DMS79 treated with DMSO at 0.1 percent for 48 hours (cell line): ENCODE measurements around the gene RIN1.
"Not testable (repeated sequence)": the region's sequence is repeated elsewhere in the genome, so short reads cannot be mapped to it uniquely, and the experiment has no call there.

Source experiments
- DNase-seq: peaks from one replicate; lab custom pipeline; 2025; lab: John Stamatoyannopoulos, UW

Gene RIN1

GRCh38 chr11:66318600-66318970, 17.6 kb downstream of the RIN1 start:
- no peak for DNase-seq

GRCh38 chr11:66317723-66318599, 18.3 kb downstream of the RIN1 start:
- no peak for DNase-seq

GRCh38 chr11:66317322-66317722, 18.9 kb downstream of the RIN1 start:
- no peak for DNase-seq

GRCh38 chr11:66316849-66317251, 19.4 kb downstream of the RIN1 start, which contains the start of gene CD248:
CD248 (minus strand) TSS chr11:66317044; CDS start chr11:66317027, 17 bp downstream.
- DNase-seq: no peak

- no peak for DNase-seq
These were observed 20.1 kb downstream of the RIN1 start for GRCh38 chr11:66315921-66316811.

- no peak for DNase-seq
These were observed 20.7 kb downstream of the RIN1 start for GRCh38 chr11:66315498-66315885.

- DNase-seq: no peak
These were observed 21.4 kb downstream of the RIN1 start for GRCh38 chr11:66314561-66315497.

- DNase-seq: no peak
These were observed 22.1 kb downstream of the RIN1 start for GRCh38 chr11:66314186-66314501.

GRCh38 chr11:66313321-66314185, 22.7 kb downstream of the RIN1 start:
- no peak for DNase-seq

- peak; percentile 86 for DNase-seq
These were observed 23.5 kb downstream of the RIN1 start for GRCh38 chr11:66312549-66313320.

GRCh38 chr11:66311965-66312548, 24.2 kb downstream of the RIN1 start:
- DNase-seq: peak; percentile 88

- DNase-seq: no peak
These were observed 24.7 kb downstream of the RIN1 start for GRCh38 chr11:66311470-66311964.

- DNase-seq: not testable (repeated sequence)
These were observed 25.3 kb downstream of the RIN1 start for GRCh38 chr11:66310803-66311440.

GRCh38 chr11:66310324-66310723, 25.9 kb downstream of the RIN1 start:
- no peak for DNase-seq

GRCh38 chr11:66309475-66309874, 26.8 kb downstream of the RIN1 start:
- no peak for DNase-seq

- no peak for DNase-seq
These were observed 33.6 kb downstream of the RIN1 start for GRCh38 chr11:66302656-66303055.

GRCh38 chr11:66299186-66299585, 37.0 kb downstream of the RIN1 start:
- no peak for DNase-seq

- no peak for DNase-seq
These were observed 38.6 kb downstream of the RIN1 start for GRCh38 chr11:66297610-66298009.
